Hematopoietic multipotent progenitor cell treated with erythropoietin and hydrocortisone succinate and interleukin-3 and kit ligand, for 4 days (in vitro differentiated cells): Measurements from ENCODE around the gene POU2AF1.

Source experiments
- DNase-seq: peaks from one replicate; pipeline ENCODE4 v3.0.0-alpha.2; 2015

POU2AF1 gene

GRCh38 chr11:111384494-111384893 is 5.4 kb upstream of the POU2AF1 start:
- DNase-seq, result no peak

GRCh38 chr11:111382451-111382850 is 3.4 kb upstream of the POU2AF1 start:
- DNase-seq, result no peak

GRCh38 chr11:111379602-111380136 is 594 bp upstream of the POU2AF1 start:
- DNase-seq, result no peak

DNA sequence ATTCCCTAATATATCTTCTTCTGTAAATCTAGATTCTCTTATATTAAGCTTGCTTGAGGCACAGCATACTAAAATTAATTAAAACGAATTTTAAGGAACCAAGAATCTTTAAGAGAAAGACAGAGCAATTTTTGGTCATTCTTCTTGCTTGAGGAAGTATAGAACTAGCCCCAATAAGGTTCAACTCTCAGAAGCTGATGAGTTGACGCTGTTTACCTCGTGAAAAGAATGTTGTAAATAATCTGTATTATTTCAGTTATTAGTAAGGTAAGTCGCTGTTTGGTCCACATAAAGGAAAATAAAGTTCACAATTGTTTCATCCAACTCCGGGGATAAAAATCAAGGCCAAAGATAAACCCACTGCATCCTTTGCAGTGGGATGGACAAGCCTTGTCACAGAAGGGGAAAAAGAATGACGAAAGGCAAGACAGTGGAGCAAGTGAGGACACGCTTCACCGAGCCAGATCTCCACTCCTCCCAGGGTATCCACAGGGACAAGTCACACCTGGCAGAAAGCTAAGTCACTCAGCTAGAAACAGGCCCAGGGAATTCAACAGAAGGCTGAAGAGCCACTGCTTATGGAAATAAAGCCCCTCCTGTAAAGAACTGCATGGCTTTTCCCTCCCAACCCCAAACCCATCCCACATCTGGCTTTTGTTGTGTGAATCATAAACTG is 752 bp downstream of the POU2AF1 start:
- DNase-seq, result no peak

DNA sequence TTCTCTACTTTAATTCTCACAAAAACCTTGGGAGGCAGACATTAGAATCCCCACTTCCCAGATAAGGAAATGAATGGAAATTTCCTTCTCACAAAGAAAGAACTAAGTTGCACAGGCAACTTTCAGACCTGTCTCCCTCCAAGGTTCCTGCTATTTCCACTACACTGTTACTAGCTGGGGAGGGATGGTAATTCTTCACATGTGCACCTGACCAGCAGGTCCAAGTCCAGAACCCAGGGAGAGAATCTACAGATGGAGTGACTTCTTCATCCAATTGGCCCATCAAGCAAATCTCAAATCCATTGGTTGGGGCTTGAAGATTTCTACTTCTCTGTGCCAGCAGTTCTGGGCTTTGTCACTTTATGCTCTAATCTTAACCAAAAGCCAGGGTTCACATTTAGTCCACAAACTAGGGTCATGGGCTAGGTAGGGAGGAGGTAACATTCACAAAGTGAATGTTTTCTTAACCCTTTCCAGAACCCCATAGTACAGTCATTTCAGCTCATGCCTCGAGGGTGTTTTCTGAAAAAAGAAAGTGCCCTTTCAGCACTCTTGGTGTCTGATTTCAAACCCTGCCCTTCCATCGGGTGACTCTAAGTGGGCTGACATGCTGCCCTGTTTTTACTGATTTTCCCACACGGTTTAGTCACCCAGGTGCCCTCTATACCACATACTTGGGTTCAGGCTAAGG is 2.7 kb downstream of the POU2AF1 start:
- no peak for DNase-seq

- no peak for DNase-seq
Observed at GRCh38 chr11:111373590-111373989, 5.5 kb downstream of the POU2AF1 start.

GRCh38 chr11:111372538-111372937 is 6.5 kb downstream of the POU2AF1 start:
- DNase-seq, result no peak

DNA sequence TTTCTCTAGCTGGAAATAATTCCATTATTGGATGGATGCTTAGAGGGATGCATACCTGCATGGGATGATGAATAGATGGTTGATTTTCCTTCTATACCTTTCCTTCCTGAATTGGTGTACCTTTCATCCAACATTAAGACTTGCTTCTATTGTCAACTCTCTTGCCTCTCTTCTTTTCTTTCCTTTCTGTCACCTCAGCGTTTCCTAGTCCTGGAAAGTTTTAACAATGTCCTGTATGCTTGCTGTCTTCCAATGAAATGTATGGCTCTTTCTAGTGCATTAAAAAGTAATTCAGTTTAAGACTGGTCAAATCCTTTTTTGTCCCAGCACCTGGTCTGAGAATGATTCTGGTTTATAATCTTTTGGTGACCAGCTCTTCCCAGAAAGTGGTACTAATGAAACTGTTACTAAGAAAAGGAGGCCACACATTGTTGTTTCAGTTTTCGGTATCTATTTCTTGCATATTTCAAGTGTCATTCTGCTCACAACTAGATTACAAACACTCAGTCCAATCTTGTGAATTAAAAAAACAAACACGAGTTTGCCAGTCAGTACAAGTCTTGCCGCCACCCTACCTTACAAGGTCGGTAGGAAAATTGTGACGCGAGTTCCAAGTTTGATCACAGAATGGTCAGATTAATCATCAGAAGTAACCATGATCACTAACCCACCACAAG is 8.0 kb downstream of the POU2AF1 start:
- DNase-seq, result no peak

DNA sequence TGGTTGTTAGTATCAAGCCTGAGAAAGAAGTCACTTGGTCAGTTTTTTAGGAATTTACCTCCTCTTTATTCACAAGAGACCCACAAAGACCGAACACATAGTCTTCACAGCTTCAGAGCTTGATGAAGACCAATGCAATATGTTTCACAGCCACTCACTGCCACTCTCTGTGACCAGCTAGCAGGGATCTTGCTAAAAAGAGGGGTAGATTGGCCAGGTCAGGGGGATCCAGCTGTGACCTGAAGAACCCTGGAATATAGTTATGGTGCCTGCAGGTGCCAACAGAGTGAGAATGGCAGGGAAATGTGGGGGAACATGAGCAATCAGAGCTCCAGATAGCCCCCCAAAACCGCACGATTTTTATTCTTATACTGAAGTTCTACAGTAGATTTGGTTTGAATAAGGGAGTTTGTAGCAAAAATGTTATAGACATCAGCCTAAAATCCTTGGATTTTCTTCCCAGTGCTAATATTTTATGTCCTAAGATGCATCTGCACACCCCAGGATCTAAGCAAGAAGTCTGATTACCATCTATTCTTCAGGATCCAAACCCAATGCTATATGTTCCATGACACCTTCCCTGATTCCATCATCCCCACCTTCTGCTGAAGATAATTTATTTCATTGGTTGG is 8.7 kb downstream of the POU2AF1 start:
- DNase-seq, result no peak

GRCh38 chr11:111368285-111368560 is 10.9 kb downstream of the POU2AF1 start:
- no peak for DNase-seq

- DNase-seq, result no peak
Observed at GRCh38 chr11:111367411-111368284, 11.4 kb downstream of the POU2AF1 start.

GRCh38 chr11:111366560-111367410 is 12.3 kb downstream of the POU2AF1 start:
- no peak for DNase-seq

DNA sequence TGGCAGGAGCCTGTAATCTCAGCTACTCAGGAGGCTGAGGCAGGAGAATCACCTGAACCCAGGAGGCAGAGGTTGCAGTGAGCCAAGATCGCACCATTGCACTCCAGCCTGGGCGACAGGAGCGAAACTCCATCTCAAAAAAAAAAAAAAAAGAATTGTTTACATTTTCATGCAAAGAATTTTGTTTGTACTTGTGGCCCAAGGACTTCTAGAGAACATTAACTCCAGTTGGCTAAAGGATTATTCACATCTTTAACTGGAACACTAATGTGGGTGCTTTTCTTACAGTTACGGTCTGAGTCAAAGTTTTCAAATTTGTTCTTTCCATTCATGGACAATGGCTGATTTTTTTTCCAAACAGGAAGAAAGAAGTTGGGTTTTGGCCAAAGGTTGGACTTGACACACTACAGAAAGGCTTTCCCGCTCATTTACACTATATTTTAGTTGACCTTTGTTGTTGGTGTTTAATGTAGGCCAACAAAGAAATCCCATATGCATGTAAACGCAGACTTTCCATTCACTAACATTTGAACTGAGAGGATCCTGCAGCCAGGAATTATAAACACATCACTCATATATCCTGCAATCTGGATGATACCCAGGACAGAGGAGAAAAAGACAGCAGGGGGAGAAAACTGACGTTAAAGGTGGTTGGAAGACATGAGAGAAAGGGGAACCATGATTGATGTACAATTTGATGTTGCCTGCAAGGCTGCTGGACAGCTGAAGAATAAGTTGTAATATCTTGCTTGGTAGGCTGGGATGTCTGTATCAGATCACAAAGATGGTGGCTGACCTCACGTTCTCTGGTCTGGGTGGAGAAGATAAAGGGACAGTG is 13.1 kb downstream of the POU2AF1 start:
- no peak for DNase-seq

DNA sequence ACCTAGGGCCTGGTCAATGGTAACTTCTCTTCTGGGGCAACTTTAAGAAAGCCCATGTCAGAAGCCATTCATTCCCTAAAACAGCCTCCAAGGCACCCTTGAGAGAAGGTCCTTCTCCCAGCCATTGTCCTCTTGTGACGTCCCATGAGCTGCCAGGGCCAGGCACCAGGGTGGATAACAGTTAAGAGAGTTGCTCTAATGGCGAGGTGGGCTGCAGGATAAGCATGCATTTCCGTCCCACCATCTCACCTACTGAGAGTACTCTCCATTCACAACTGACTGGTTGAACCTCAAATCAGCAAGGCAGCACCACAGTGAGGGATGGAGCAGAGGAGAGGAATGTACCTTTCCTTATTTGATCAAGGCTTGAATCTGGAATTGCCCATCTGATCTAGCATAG is 14.6 kb downstream of the POU2AF1 start:
- no peak for DNase-seq

- DNase-seq, result no peak
Observed at GRCh38 chr11:111363985-111364384, 15.1 kb downstream of the POU2AF1 start.

DNA sequence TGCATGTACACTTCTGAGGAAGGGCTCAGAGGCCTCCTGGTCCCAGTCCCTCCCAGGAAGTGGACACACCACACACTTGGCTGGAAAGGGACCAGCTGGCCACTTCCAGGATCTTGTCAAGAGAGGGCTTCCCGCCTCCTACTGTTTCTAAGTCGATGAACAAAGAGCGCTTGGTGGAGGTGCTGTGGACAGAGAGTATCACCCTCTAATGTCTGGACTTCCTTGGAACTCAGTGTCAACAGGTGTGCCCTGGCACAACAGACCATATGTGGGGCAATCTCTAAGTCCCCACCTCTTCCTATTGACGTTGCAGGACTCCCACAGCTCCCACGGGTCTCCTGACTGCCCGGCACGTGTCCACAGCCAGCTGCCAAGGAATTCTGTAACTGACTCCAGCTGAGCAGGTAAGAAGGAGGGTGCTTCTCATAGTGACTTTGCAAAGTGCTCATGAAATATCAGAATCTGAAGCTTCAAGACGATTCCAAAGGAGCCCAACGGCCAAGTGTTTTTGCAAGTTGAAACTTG is 16.1 kb downstream of the POU2AF1 start:
- no peak for DNase-seq

DNA sequence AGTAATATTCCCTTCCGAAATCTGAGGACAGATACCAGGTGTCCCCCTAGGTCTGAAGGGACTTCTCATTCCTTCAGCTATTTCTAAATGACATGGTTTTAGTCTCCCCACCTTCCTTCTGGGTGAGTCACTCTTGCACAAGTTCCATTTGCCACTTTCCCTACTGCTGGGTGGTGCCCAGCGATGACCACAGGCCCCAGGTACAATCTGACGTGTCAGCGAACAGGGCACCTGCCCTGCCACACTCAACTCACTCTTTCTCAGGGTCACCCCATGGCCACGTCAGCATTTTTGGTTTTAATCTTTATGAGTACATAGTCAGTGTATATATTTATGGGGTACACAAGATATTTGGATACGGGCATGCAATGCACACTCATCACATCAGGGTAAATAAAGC is 17.2 kb downstream of the POU2AF1 start:
- no peak for DNase-seq

GRCh38 chr11:111361052-111361801 is 17.8 kb downstream of the POU2AF1 start:
- DNase-seq, result no peak

- DNase-seq, result no peak
Observed at GRCh38 chr11:111360150-111361043, 18.7 kb downstream of the POU2AF1 start.
